HepG2 (cell line): ENCODE data around the gene NAV2.

Experiments used
- GPN1 ChIP-seq: sonication (generic); formaldehyde crosslinking; IDR thresholded peaks from 2 replicates; pipeline ENCODE4 v1.5.1; 2020; ENCODE audit warnings: missing genetic modification reagents, borderline replicate concordance
- HCFC1 ChIP-seq: fragments of 150-350 bp; IDR thresholded peaks from 2 replicates; pipeline ENCODE4 v1.6.1; 2014; ENCODE audit warnings: low read depth, low read length
- NR2C2 ChIP-seq: sonication (generic); formaldehyde crosslinking; IDR thresholded peaks from 2 replicates; pipeline ENCODE4 v1.4.0; 2020; ENCODE audit warnings: missing genetic modification reagents, mild to moderate bottlenecking, moderate library complexity, borderline replicate concordance
- NR2F1 ChIP-seq, 2 experiments: fragments of 450-650 bp in 1 of 2; formaldehyde crosslinking in 1 of 2; IDR thresholded peaks; 2 replicates each; pipeline versions ENCODE4 v1.5.0 to v1.6.1; 2016 to 2020; ENCODE audit warnings: mild to moderate bottlenecking in 1 of 2, missing compliant biosample characterization in 1 of 2, missing genetic modification reagents in 1 of 2, moderate library complexity in 1 of 2
- PHB2 ChIP-seq: fragments of 450-650 bp; IDR thresholded peaks from 2 replicates; pipeline ENCODE4 v1.6.1; 2018; ENCODE audit not compliant: partially characterized antibody
- POLR2AphosphoS5 ChIP-seq: IDR thresholded peaks from 2 replicates; pipeline ENCODE4 v1.6.1; 2012; ENCODE audit warnings: low read depth, low read length
- SP1 ChIP-seq, 2 experiments: fragments of 450-650 bp in 1 of 2; sonication (generic) in 1 of 2; formaldehyde crosslinking in 1 of 2; IDR thresholded peaks; 2 replicates each; pipeline versions ENCODE4 v1.4.0 to v1.6.1; 2016 to 2020; ENCODE audit warnings: missing genetic modification reagents in 1 of 2
- TSC22D2 ChIP-seq: sonication (generic); formaldehyde crosslinking; IDR thresholded peaks from 2 replicates; pipeline ENCODE4 v1.5.1; 2020; ENCODE audit warnings: missing genetic modification reagents, mild to moderate bottlenecking, borderline replicate concordance
- ZNF143 ChIP-seq: sonication (generic); formaldehyde crosslinking; IDR thresholded peaks from 2 replicates; pipeline ENCODE4 v1.4.0; 2020; ENCODE audit warnings: missing genetic modification reagents
- ZNF274 ChIP-seq: sonication (generic); formaldehyde crosslinking; IDR thresholded peaks from 2 replicates; pipeline ENCODE4 v1.5.1; 2020; ENCODE audit warnings: mild to moderate bottlenecking, missing genetic modification reagents
- ZNF503 ChIP-seq: sonication (generic); formaldehyde crosslinking; IDR thresholded peaks from 2 replicates; pipeline ENCODE4 v1.4.0; 2020; ENCODE audit warnings: missing genetic modification reagents
- ZNF788 ChIP-seq: sonication (generic); formaldehyde crosslinking; IDR thresholded peaks from 2 replicates; pipeline ENCODE4 v1.5.0; 2020; ENCODE audit warnings: mild to moderate bottlenecking, missing genetic modification reagents, borderline replicate concordance

- TF ChIP-seq SP1 (IDR thresholded peaks at IDR 0.05), result no peak
- no peak for TF ChIP-seq SP1 (CRISPR knock-in tag; IDR thresholded peaks at IDR 0.05)
- TF ChIP-seq ZNF788, result no peak
- TF ChIP-seq NR2C2 (CRISPR knock-in tag), result no peak
- TF ChIP-seq ZNF503, result no peak
- TF ChIP-seq ZNF274 (CRISPR knock-in tag), result no peak
- TF ChIP-seq GPN1, result no peak
- no peak for TF ChIP-seq HCFC1
- no peak for TF ChIP-seq ZNF143 (CRISPR knock-in tag)
- no peak for TF ChIP-seq NR2F1 (CRISPR knock-in tag; IDR thresholded peaks at IDR 0.05)
- TF ChIP-seq POLR2AphosphoS5, result no peak
- no peak for TF ChIP-seq PHB2
- TF ChIP-seq TSC22D2, result no peak
Measured at GRCh38 chr11:19820100-19820499, 107.5 kb downstream of the NAV2 start.
